SKM-1 treated with dmso at 0.1 percent for 144 hours (cell line): ENCODE measurements around the gene OR5P2.
"Not testable (repeated sequence)": the region's sequence is repeated elsewhere in the genome, so short reads cannot be mapped to it uniquely, and the experiment has no call there.

Experiments
- DNase-seq: peaks from one replicate; lab custom pipeline; 2025; ENCODE audit not compliant: unreplicated experiment; lab: John Stamatoyannopoulos, UW

The OR5P2 gene, protein sequence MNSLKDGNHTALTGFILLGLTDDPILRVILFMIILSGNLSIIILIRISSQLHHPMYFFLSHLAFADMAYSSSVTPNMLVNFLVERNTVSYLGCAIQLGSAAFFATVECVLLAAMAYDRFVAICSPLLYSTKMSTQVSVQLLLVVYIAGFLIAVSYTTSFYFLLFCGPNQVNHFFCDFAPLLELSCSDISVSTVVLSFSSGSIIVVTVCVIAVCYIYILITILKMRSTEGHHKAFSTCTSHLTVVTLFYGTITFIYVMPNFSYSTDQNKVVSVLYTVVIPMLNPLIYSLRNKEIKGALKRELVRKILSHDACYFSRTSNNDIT

DNA sequence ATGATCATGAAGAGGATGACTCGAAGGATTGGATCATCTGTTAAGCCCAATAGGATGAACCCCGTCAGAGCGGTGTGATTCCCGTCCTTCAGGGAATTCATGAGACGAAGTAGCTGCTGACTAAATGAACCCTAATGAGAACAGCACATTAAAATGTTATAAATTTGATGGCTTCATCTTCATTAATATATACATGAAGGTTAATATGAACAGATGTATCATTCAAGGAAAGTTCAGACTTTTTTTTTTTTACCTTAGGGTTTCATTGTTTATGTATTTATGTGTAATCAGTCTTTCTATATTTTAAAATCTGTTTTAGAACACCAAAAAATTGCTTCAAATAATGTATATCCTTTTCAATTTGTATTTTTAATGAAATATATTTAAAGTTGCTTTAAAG is at the start of gene OR5P2:
Gene OR5P2 (minus strand): TSS at position 101 of the 400 bp plus-strand sequence. CDS start 0 bp downstream, at position 101.
- DNase-seq = no peak

- no peak for DNase-seq
Observed at GRCh38 chr11:7846003-7846402, 49.3 kb upstream of the OR5P2 start.

GRCh38 chr11:7844986-7845385 is 48.2 kb upstream of the OR5P2 start:
- DNase-seq = no peak

DNA sequence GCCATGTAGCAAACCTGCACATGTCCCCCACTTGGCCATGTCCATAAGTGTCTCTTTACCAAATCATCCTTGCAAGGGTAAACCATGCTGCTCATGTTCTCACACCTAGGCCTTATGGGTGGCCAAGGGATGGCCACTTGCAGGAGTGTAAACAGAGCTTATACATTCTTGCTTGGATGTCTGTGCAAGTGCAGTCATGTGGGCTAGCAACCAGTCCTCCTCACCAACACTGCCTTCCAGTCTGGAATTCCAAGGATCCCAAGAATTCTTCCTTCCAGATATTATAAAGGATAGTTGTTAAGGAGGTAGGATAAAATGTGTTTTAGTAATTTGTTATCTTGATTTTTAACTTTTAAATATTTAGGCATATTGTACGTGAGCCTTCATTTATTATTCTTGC is 47.8 kb upstream of the OR5P2 start:
- DNase-seq = no peak

DNA sequence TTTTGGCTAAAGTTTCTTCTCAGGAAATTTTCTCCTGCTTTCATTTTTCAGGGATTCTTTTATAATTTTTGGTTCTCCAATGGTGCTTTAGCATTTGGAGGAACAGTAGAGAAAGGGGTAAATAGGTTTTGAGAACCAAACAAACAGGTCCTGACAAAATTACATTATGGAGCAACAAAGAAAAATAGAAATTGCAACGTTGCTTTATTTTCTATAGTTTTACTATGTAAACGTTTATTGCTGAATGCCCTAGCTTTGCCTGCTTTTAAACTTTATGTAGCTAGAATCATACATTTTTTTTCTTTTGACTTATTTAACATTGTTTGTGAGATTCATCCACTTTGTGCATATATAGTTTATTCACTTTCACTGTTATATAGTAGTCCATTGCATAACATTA is 43.8 kb upstream of the OR5P2 start:
- no peak for DNase-seq

- no peak for DNase-seq
Observed at GRCh38 chr11:7833527-7833926, 36.8 kb upstream of the OR5P2 start.

- no peak for DNase-seq
Observed at GRCh38 chr11:7830740-7831139, 34.0 kb upstream of the OR5P2 start, which contains the start of gene OR5P3. Gene OR5P3 (minus strand): TSS chr11:7830840.

DNA sequence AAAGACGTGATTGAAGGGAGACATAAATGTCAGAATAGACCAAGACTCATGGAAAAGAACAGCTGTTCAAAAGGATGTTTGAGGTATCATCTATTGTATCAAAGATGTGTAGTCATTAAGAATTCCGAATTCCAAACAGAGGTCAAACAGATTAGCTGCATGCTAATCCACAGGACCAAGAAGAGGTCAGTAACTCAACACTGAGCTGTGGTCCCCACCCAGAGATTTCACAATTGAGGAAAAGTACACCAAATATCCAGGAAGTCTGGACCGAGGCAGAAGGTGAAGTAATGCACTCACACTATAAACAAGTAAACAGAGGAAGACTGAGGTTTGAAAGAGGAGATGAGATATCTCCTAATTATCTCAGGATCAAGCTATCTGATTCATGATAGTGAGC is 29.6 kb upstream of the OR5P2 start:
- DNase-seq = no peak

- not testable (repeated sequence) for DNase-seq
Observed at GRCh38 chr11:7820417-7820816, 23.7 kb upstream of the OR5P2 start.

GRCh38 chr11:7814897-7815296 is 18.2 kb upstream of the OR5P2 start:
- DNase-seq = not testable (repeated sequence)

GRCh38 chr11:7810301-7810700 is 13.6 kb upstream of the OR5P2 start:
- DNase-seq = not testable (repeated sequence)

- DNase-seq = no peak
Observed at GRCh38 chr11:7793233-7793632, 3.5 kb downstream of the OR5P2 start.

DNA sequence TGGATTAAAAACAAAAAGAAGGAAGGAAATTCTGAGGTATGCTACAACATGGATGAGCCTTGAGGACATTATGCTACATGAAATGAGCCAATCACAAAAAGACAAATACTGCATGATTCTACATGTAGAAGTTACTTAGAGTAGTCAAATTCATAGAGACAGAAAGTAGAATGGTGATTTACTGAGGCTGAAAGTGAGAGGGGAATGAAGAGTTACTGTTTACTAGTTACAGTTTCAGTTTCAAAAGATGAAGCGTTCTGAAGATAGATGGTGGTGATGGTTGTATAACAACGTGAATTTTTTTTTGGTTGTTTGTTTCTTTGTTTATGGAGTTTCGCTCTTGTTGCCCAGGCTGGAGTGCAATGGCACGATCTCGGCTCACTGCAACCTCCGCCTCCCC is 9.5 kb downstream of the OR5P2 start:
- DNase-seq = no peak

DNA sequence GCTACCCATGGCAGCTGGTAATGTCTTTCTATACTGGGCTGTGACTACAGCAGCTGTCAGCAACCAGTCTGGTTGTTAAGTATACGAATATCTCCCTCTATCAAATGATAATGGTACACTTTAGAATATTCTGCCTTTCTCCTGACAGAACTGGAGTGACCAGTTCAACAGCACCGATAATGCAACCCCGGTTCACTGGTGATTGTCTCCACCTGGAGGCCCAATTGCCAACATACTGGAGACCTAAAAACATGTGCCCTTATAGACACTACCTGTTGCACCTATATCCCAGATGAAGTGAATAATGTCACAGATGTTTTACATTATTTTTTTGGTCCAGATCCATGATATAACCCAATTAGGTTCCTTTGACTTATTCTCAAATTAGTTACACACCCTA is 21.1 kb downstream of the OR5P2 start:
- DNase-seq = no peak

DNA sequence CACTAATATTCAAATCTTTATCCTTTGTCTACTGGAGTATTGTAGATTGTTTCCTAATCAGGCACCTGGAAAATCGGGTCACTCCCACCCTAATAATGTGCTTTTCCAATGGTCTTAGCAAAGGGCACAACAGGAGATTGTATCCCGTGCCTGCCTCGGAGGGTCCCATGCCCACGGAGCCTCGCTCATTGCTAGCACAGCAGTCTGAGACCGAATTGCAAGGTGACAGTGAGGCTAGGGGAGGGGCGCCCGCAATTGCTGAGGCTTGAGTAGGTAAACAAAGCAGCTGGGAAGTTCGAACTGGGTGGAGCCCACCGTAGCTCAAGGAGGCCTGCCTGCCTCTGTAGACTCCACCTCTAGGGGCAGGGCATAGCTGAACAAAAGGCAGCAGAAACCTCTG is 32.4 kb downstream of the OR5P2 start:
- DNase-seq = not testable (repeated sequence)

DNA sequence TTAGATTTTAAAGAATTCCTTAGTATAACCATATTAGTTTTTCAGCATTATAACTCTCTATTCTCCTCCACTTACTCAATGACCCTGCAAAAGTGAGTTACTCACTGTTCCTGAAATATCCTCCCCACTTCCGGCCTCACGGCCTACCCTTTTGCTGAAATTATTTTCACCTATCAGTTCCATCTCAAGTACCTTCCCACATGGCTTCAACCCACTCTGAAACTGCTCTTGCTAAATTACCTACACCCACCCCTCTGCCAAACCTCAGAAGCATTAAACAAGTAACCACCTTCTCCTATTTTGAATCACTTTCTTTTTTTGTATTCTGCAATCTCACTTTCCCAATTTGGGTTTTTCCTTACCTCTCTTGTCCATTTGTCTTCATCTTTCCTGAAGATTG is 37.7 kb downstream of the OR5P2 start:
- peak; percentile 64 for DNase-seq

- DNase-seq = no peak
Observed at GRCh38 chr11:7749456-7749855, 47.3 kb downstream of the OR5P2 start.
